Measurements from ENCODE around the gene DLG4. TPM values are rescaled to one million over a fixed set of nuclear protein-coding genes. Genes with fewer than 3 reads are reported as not detected.
"Not testable (repeated sequence)": the region's sequence is repeated elsewhere in the genome, so short reads cannot be mapped to it uniquely, and the experiment has no call there.

DLG4 gene
- total RNA-seq, 2 experiments from 2014 or later = 10.1 to 11.7 TPM

DNA sequence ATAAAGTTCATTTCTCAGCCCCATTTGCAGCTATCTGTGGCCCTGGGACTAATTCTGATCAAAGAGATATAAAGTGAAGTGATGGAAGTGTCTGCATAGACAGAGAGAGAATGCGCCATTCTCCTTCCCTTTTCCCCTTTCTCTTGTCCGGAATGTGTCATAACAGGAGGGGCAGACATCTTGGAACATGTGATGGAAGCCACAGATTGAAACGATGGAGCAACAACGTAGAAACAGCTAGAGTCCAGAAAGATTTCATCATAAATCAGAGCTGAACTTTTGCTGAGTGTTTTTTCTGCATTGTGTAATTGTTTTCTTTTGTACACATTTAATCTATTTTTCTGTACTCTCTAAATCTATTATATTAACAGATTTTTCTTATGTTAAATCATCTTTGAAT lies 51.8 kb downstream of the DLG4 start:
- ATAC-seq (no peak), DNase-seq (no peak)
- peaks cover 6% of the 10 kb centered on the region for H3K27me3 Mint-ChIP-seq (ENCODE audit: low read depth)
- no peak overlapping the region for H3K27ac Mint-ChIP-seq
- CTCF ChIA-PET = interaction anchor here (1.3 kb wide), 1 partner anchor 9 kb away, joined by 6 read pairs; no protein-coding TSS in a partner anchor
- peaks cover 3% of the 10 kb centered on the region for H3K9me3 Mint-ChIP-seq (ENCODE audit: insufficient read depth)
- H3K4me1 Mint-ChIP-seq (ENCODE audit: low read depth) = no peaks in the 10 kb centered on the region
- no peaks in the 10 kb centered on the region for H3K36me3 Mint-ChIP-seq (ENCODE audit: low read depth)
- POLR2A ChIA-PET = no interaction called here
- H3K4me3 Mint-ChIP-seq = no peak overlapping the region

DNA sequence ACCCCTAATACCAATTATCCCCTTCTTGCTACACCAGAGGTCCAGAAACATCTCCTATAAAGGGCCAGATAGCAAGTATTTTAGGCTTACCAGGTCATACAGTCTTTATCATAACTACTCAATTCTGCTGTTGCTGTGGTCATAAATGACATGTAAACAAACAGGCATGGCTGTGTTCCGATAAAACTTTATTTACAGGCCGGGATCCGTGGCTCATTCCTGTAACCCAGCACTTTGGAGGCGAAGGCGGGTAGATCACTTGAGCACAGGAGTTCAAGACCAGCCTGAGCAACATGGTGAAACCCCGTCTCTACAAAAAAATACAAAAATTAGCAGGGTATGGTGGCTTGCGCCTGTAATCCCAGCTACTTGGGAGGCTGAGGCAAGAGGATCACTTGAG lies 52.8 kb downstream of the DLG4 start:
- H3K4me3 Mint-ChIP-seq = no peak overlapping the region
- no peaks in the 10 kb centered on the region for H3K36me3 Mint-ChIP-seq (ENCODE audit: low read depth)
- ChIA-PET CTCF (interaction anchor here (1.3 kb wide), 1 partner anchor 10 kb away, joined by 6 read pairs; no protein-coding TSS in a partner anchor), POLR2A (no interaction called here)
- no peak for DNase-seq
- H3K4me1 Mint-ChIP-seq (ENCODE audit: low read depth) = no peaks in the 10 kb centered on the region
- peaks cover 6% of the 10 kb centered on the region for H3K27me3 Mint-ChIP-seq (ENCODE audit: low read depth)
- ATAC-seq = no peak
- H3K9me3 Mint-ChIP-seq (ENCODE audit: insufficient read depth) = peaks cover 3% of the 10 kb centered on the region
- no peak overlapping the region for H3K27ac Mint-ChIP-seq

DNA sequence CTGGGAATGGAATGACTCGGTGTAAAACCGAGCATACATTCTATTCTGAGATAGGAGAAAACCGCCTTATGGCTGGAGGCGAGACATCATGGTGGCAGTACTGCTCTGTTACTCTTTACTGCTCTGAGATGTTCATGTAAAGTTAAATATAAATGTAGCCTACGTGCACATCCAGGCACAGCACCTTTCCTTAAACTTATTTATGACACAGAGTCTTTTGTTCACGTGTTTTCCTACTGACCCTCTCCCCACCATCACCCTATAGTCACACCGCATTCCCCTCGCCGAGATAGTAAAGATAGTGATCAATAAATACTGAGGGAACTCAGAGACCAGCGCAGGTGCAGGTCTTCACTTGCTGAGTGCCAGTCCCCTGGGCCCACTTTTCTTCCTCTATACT lies 60.1 kb downstream of the DLG4 start:
- ATAC-seq = not testable (repeated sequence)

DNA sequence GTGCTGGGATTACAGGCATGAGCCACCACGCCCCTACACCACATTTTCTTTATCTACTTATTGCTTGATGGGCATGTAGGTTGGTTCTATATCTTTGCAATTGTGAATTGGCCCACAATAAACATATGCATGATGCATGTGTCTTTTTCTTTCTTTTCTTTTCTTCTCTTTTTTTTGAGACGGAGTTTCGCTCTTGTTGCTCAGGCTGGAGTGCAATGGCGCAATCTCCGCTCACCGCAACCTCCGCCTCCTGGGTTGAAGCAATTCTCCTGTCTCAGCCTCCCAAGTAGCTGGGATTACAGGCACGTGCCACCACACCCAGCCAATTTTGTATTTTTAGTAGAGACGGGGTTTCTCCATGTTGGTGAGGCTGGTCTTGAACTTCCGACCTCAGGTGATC lies 61.2 kb downstream of the DLG4 start:
- H3K4me1 Mint-ChIP-seq (ENCODE audit: low read depth); H3K4me3 Mint-ChIP-seq; H3K9me3 Mint-ChIP-seq (ENCODE audit: insufficient read depth); POLR2A ChIA-PET; H3K36me3 Mint-ChIP-seq (ENCODE audit: low read depth); DNase-seq; ATAC-seq; H3K27ac Mint-ChIP-seq: not testable (repeated sequence)
- CTCF ChIA-PET = interaction anchor here (2.4 kb wide), 1 partner anchor 21 kb away, joined by 8 read pairs; no protein-coding TSS in a partner anchor
- peaks cover 15% of the 10 kb centered on the region for H3K27me3 Mint-ChIP-seq (ENCODE audit: low read depth)

More for the DNA sequence above, 60.1 kb downstream of the DLG4 start:
- H3K9me3 Mint-ChIP-seq (ENCODE audit: insufficient read depth); DNase-seq; POLR2A ChIA-PET; H3K4me1 Mint-ChIP-seq (ENCODE audit: low read depth); H3K4me3 Mint-ChIP-seq; H3K27me3 Mint-ChIP-seq (ENCODE audit: low read depth); CTCF ChIA-PET; H3K36me3 Mint-ChIP-seq (ENCODE audit: low read depth); H3K27ac Mint-ChIP-seq: not testable (repeated sequence)

DNA sequence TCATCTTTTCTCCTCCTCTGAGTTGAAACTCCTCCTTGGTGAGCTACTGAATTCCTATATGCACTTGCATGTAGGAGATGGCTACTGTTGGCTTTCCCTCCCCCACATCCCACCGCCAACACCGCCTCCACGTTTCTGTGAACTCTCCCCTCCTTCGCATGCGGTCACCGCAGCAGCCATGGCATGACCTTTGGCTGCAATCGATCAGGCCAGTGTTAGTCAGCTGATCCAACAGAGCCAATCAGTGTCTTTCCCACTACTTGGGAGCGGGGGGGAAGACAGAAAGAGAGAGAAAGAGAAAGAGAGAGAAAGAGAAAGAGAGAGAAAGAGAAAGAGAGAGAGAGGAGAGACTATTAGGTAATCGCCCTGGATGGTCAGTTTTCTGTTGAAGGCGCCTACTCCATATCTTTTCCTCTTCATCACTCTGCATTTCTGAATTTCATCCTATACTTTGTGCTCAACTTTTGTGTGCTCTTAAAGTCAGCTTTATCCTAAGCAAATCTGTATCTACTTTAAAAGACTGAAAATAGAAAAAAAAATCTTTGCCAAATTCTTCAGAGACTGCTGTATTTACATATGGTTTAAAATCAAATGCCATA lies 63.2 kb downstream of the DLG4 start:
- ChIA-PET CTCF (interaction anchor here (1.4 to 1.6 kb wide), 2 partner anchors 22 to 23 kb away, joined by 3 read pairs; no protein-coding TSS in a partner anchor), POLR2A (interaction anchor here (0.7 kb wide), 1 partner anchor 396 kb away, joined by 3 read pairs; no protein-coding TSS in a partner anchor)
- Mint-ChIP-seq H3K36me3 (ENCODE audit: low read depth) (no peaks in the 10 kb centered on the region), H3K4me1 (ENCODE audit: low read depth) (no peaks in the 10 kb centered on the region), H3K4me3 (no peak overlapping the region), H3K27ac (no peak overlapping the region), H3K27me3 (ENCODE audit: low read depth) (peaks cover 20% of the 10 kb centered on the region), H3K9me3 (ENCODE audit: insufficient read depth) (no peaks in the 10 kb centered on the region)
- DNase-seq (no peak), ATAC-seq (no peak)

DNA sequence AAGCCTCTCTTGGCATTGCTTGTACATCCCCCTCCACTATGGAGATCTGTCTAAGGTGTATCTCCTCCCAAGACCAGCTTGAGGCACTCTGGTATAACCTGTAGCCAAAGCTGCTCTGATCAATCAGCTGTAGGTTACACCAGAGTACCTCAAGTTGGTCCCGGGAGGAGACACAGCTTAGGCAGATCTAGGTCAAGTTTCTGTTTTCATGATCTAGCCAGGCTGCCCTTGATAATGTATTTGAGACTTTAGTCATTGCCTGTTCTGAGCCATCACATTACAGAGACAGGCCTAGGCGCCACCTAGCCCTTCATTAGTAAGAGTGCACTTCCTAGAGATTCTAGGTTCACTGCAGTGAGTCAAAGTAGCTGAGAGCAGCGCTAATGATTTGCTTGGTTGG lies 71.9 kb downstream of the DLG4 start:
- DNase-seq (no peak), ATAC-seq (no peak)
- Mint-ChIP-seq H3K4me3 (no peak overlapping the region), H3K27ac (no peak overlapping the region), H3K9me3 (ENCODE audit: insufficient read depth) (no peaks in the 10 kb centered on the region), H3K27me3 (ENCODE audit: low read depth) (peaks cover 4% of the 10 kb centered on the region), H3K36me3 (ENCODE audit: low read depth) (no peaks in the 10 kb centered on the region), H3K4me1 (ENCODE audit: low read depth) (no peaks in the 10 kb centered on the region)
- CTCF ChIA-PET = interaction anchor here (1.0 to 1.4 kb wide), 2 partner anchors 96 to 102 kb away, joined by 5 read pairs; no protein-coding TSS in a partner anchor
- POLR2A ChIA-PET = no interaction called here

DNA sequence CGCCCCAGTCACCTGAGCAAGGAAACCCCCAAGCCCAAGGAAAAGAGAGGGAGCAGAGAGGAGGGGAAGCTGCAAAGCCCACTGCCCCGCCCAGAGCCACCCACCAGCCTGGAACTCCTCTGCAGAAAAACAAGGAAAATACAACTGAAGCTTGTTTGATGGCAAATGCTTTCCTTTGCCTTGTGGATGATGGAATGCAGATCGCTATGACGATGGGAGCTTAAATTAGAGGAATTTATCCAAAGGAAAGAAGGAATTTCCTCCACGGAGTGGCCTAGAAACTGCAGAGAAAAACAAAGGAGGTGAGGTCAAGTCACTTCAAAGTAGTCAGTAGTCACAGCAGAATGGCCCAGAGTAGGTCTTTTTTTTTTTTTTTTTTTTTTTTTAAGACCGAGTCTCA lies 73.5 kb downstream of the DLG4 start:
- Mint-ChIP-seq H3K27ac (no peak overlapping the region), H3K4me3 (no peak overlapping the region), H3K4me1 (ENCODE audit: low read depth) (no peaks in the 10 kb centered on the region), H3K36me3 (ENCODE audit: low read depth) (no peaks in the 10 kb centered on the region), H3K9me3 (ENCODE audit: insufficient read depth) (no peaks in the 10 kb centered on the region), H3K27me3 (ENCODE audit: low read depth) (no peaks in the 10 kb centered on the region)
- DNase-seq (no peak), ATAC-seq (no peak)
- POLR2A ChIA-PET = no interaction called here
- CTCF ChIA-PET = no interaction called here

DNA sequence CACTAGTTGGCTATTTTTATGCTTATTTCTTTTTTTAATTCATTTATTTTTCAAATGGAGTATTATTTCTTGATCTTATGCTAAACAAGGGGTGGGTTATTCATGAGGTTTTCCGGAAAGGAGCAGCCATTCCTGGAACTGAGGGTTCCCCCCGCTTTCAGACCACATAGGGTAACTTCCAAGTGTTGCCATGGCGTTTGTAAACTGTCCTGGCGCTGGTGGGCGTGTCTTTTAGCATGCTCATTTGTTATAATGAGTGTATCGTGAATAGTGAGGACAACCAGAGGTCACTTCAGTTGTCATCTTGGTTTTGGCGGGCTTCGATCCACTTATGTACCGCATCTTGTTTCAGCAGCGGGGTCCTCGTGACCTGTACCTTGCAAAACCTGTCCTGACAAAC lies 75.4 kb downstream of the DLG4 start:
- Mint-ChIP-seq H3K27me3 (ENCODE audit: low read depth) (no peaks in the 10 kb centered on the region), H3K4me3 (no peak overlapping the region), H3K4me1 (ENCODE audit: low read depth) (no peaks in the 10 kb centered on the region), H3K36me3 (ENCODE audit: low read depth) (no peaks in the 10 kb centered on the region), H3K27ac (no peak overlapping the region), H3K9me3 (ENCODE audit: insufficient read depth) (no peaks in the 10 kb centered on the region)
- DNase-seq (no peak), ATAC-seq (no peak)
- ChIA-PET CTCF (interaction anchor here (1.6 kb wide), 1 partner anchor 12 kb away, joined by 3 read pairs; no protein-coding TSS in a partner anchor), POLR2A (no interaction called here)

DNA sequence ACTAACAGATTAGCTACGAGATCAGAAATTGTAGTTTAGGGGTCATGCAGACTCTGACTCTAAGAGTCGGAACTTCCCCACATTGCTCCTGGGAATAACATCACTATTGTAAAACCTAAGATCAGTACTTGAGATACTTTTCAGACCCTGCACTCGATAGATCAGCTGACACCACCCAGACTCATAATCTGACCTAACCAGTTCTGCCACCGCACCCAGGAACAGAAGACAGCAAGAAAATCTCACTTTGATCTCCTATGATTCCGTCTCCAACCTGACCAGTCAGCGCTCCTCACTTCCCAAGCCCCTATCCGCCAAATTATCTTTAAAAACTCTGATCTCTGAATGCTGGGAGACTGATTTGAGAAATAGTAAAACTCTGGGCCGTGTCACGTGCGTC lies 77.8 kb downstream of the DLG4 start:
- DNase-seq = no peak
- no peaks in the 10 kb centered on the region for H3K4me1 Mint-ChIP-seq (ENCODE audit: low read depth)
- CTCF ChIA-PET = interaction anchor here (11.1 kb wide), 1 partner anchor 92 kb away, joined by 395 read pairs; the partner anchor contains the start of gene SLC16A11
- ATAC-seq = no peak
- H3K9me3 Mint-ChIP-seq (ENCODE audit: insufficient read depth) = no peaks in the 10 kb centered on the region
- H3K27me3 Mint-ChIP-seq (ENCODE audit: low read depth) = no peaks in the 10 kb centered on the region
- no peaks in the 10 kb centered on the region for H3K36me3 Mint-ChIP-seq (ENCODE audit: low read depth)
- H3K27ac Mint-ChIP-seq = no peak overlapping the region
- no peak overlapping the region for H3K4me3 Mint-ChIP-seq
- POLR2A ChIA-PET = interaction anchor here (0.6 to 1.6 kb wide), 2 partner anchors 96 to 226 kb away, joined by 3 to 5 read pairs; no protein-coding TSS in a partner anchor

DNA sequence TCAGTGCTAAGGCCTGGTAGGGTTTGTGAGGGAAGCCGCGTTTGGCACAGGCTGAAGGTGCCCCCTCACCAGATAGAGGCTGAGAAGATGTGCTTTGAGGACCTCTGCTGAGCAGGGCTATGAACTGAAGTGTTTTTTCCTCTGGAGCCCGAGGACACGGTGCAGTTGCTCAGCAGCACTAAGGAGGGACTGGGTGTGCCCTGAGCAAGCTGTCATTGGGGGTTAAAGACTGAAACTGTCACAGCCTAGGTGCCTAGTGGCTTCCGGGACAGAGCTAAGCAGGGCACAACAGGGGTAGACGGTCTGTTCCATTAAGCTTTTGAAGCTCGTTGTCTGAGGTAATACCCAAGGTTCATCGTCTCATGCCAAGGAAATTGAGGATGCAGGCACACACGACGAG lies 80.2 kb downstream of the DLG4 start:
- ATAC-seq (no peak), DNase-seq (no peak)
- Mint-ChIP-seq H3K4me1 (ENCODE audit: low read depth) (no peaks in the 10 kb centered on the region), H3K36me3 (ENCODE audit: low read depth) (no peaks in the 10 kb centered on the region), H3K27ac (no peak overlapping the region), H3K27me3 (ENCODE audit: low read depth) (no peaks in the 10 kb centered on the region), H3K9me3 (ENCODE audit: insufficient read depth) (no peaks in the 10 kb centered on the region), H3K4me3 (no peak overlapping the region)
- POLR2A ChIA-PET = no interaction called here
- CTCF ChIA-PET = interaction anchor here (1.8 to 11.1 kb wide), 2 partner anchors 38 to 89 kb away, joined by 9 to 395 read pairs; partner anchors contain the start of gene SLC16A11

DNA sequence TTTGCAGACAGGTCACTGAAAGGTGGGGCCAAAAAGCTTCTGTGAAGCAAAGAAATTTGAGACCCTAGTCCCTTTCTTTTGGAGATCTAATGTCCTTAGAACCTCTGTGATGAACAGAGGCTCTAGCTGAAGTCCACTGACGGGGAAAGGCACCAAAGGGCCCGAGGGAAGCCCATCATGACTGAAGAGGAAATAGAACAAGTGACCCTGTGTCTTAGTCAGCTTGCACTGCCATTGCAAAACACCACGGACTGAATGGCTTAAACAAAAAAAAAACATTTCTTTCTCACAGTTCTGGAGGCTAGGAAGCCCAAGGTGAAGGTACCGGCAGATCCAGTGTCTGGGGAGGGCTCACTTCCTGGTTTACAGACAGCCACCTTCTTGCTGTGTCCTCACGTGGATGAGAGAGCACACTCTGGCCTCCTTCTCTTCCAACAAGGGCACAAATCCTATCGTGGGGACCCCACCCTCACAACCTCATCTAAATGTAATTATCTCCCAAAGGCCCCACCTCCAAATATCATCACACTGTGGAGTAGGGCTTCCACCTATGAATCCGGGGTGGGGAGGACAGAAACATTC lies 80.7 kb downstream of the DLG4 start:
- H3K27ac Mint-ChIP-seq = no peak overlapping the region
- H3K4me1 Mint-ChIP-seq (ENCODE audit: low read depth) = no peaks in the 10 kb centered on the region
- no peaks in the 10 kb centered on the region for H3K9me3 Mint-ChIP-seq (ENCODE audit: insufficient read depth)
- ATAC-seq (no peak), DNase-seq (no peak)
- H3K36me3 Mint-ChIP-seq (ENCODE audit: low read depth) = no peaks in the 10 kb centered on the region
- ChIA-PET CTCF (interaction anchor here (11.1 kb wide), 1 partner anchor 89 kb away, joined by 395 read pairs; the partner anchor contains the start of gene SLC16A11), POLR2A (no interaction called here)
- no peaks in the 10 kb centered on the region for H3K27me3 Mint-ChIP-seq (ENCODE audit: low read depth)
- H3K4me3 Mint-ChIP-seq = no peak overlapping the region
